GM20431 (cell line): Measurements from ENCODE around the gene PGLYRP3.
"Not testable (repeated sequence)": the region's sequence is repeated elsewhere in the genome, so short reads cannot be mapped to it uniquely, and the experiment has no call there.

Experiments used
- in situ Hi-C: fragments of 300-500 bp; cut with MseI, MboI; formaldehyde crosslinking; loops from one replicate; pipeline ENCODE4 v1.15.0; 2020; ENCODE audit warnings: low sequenced_read_pairs; ENCODE audit not compliant: unreplicated experiment

The PGLYRP3 gene

GRCh38 chr1:153349363-153350320 is 36.9 kb upstream of the PGLYRP3 start:
- in situ Hi-C loops = loop anchor here (10.0 kb wide), 1 partner anchor 125 kb away; no protein-coding TSS in a partner anchor

DNA sequence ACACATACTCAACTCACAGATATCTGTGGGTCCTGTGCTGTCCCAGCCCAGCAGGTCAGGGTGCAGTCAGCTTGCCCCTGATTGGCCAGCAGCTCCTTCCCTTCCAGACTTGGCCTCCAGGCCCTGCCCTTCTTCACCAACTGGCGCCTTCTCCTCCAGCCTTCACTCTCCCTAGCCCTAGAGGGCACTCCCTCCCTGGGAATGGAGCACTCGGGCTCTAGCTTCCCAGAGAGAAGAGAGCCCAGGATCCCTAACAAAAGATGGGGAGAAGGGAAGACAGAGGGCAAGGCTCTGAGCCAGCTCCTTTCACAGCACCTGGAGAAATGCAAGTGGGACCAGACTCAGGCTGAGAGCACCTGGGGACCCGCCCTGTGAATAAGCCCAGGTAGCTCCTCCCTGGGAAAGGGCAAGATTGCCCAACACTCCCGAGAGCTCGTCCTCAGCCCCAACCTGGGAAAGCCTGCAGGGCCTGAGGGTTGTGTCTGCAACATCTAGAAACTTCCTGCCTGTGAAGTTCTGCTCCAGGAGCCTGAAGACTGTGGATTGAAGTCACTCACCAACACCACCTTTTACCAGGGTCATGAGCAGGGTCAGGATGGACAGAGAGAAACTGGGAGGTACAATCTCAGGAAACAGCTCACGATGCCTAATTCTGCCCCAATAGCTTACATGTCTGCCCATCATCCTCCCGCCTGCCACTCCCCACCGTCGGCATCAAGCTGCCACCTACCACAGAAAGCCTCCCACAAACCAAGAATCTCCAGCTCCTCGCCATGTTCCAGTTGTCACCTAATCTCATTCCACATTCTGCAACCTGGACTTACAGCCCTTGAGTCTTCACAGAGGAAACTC is 36.0 kb upstream of the PGLYRP3 start, which contains the start of gene PGLYRP4:
Gene PGLYRP4, minus strand, starts transcription at position 331 of the 852 bp plus-strand sequence. CDS start 909 bp downstream, outside the sequence.
- in situ Hi-C loops = no loop called here

GRCh38 chr1:153347856-153348255 is 35.1 kb upstream of the PGLYRP3 start:
- in situ Hi-C loops = no loop called here

GRCh38 chr1:153347049-153347448 is 34.3 kb upstream of the PGLYRP3 start:
- in situ Hi-C loops = not testable (repeated sequence)

DNA sequence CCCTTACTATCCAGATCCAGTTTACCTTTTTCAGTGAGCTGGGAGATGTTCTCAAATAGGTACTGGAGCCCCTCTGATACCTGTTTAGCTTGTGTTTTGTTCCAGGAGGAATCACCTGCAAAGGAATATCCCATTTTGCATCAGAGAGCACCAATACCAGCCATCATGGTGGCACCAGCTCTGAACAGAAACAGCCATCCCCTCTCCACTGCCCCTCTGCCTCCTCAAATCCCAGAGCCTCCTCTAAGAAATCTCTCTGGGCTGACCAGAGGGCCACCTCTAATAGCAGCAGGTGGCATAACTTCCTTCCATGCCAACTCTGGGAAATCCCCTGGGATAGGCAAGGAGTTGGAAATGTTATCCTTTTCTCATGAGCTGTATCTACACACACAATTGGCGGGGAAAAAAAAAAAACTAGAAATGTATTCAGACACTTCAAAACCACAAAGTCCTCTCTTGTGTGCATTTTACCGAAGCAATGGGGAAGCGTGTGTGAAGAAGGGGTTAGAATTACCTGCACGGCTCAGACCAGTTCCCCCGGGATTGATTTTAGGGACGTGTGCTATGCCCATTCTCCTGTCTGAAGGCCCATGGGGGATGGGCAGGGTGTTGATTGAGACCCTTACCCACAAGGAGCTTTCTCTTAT is 33.4 kb upstream of the PGLYRP3 start:
- in situ Hi-C loops = no loop called here

GRCh38 chr1:153345187-153346076 is 32.7 kb upstream of the PGLYRP3 start:
- in situ Hi-C loops = no loop called here

DNA sequence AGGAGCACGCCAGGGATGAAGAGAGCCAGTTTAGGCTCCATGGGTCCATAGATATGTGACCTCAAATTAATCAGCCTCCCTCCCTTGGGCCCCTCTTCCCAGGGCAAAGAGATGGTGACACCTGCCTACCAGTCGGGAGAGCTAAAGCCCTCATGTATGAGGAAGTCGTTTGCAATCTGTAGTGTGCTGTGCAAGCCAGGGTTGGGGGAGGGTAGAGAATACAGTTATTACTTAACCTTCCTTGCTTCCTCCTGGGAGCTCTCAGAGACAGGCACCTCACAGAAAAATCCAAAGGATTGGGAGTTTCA is 31.9 kb upstream of the PGLYRP3 start:
- in situ Hi-C loops = no loop called here

GRCh38 chr1:153343811-153344717 is 31.3 kb upstream of the PGLYRP3 start:
- in situ Hi-C loops = no loop called here

GRCh38 chr1:153343040-153343681 is 30.4 kb upstream of the PGLYRP3 start:
- in situ Hi-C loops = no loop called here

GRCh38 chr1:153342178-153342577 is 29.4 kb upstream of the PGLYRP3 start:
- in situ Hi-C loops = no loop called here

GRCh38 chr1:153341431-153341934 is 28.7 kb upstream of the PGLYRP3 start:
- in situ Hi-C loops = no loop called here

GRCh38 chr1:153340356-153340755 is 27.6 kb upstream of the PGLYRP3 start:
- in situ Hi-C loops = no loop called here

GRCh38 chr1:153339802-153340201 is 27.1 kb upstream of the PGLYRP3 start:
- in situ Hi-C loops = no loop called here

GRCh38 chr1:153337980-153338853 is 25.5 kb upstream of the PGLYRP3 start:
- in situ Hi-C loops = no loop called here

- in situ Hi-C loops = no loop called here
Measured at GRCh38 chr1:153336650-153337049, 23.9 kb upstream of the PGLYRP3 start.

- in situ Hi-C loops = no loop called here
Measured at GRCh38 chr1:153333902-153334301, 21.1 kb upstream of the PGLYRP3 start.

- in situ Hi-C loops = no loop called here
Measured at GRCh38 chr1:153324912-153325311, 12.2 kb upstream of the PGLYRP3 start.
